ENCODE measurements around the gene CIAPIN1.

Gene CIAPIN1

GRCh38 chr16:57447186-57447962, at the start of gene CIAPIN1, which contains the start of gene COQ9:
CIAPIN1 (minus strand) TSS chr16:57447385; CDS start chr16:57440928, 6,457 bp downstream.
COQ9 (plus strand) TSS chr16:57447479; CDS start chr16:57447506, 27 bp downstream.
- peak; percentile 80 to 96 (median 92) for DNase-seq
- intact Hi-C loops (cut with DNase I) = no loop called here

DNA sequence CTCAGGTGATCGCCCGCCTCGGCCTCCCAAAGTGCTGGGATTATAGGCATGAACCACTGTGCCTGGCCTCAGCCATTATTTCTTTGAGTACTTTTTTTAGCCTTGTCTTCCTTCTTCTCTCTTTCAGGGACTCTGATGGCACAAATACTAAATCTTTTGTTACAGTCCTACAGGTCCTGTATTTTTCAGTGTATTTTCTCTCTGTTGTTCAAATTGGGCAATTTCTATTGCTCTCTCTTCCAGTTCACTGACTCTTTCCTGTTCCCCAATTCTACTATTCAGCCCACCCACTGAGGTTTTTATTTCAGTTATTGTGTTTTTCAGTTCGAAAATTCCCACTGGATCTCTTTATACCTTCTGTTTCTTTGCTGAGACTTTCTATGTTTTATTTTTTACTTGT, 46.6 kb upstream of the CIAPIN1 start:
- DNase-seq = no peak
- intact Hi-C loops (cut with DNase I) = no loop called here

GRCh38 chr16:57489229-57489628, 42.0 kb upstream of the CIAPIN1 start:
- DNase-seq = no peak
- intact Hi-C loops (cut with DNase I) = no loop called here

GRCh38 chr16:57486858-57487834, 40.0 kb upstream of the CIAPIN1 start:
- intact Hi-C loops (cut with DNase I) = no loop called here
- DNase-seq = no peak

DNA sequence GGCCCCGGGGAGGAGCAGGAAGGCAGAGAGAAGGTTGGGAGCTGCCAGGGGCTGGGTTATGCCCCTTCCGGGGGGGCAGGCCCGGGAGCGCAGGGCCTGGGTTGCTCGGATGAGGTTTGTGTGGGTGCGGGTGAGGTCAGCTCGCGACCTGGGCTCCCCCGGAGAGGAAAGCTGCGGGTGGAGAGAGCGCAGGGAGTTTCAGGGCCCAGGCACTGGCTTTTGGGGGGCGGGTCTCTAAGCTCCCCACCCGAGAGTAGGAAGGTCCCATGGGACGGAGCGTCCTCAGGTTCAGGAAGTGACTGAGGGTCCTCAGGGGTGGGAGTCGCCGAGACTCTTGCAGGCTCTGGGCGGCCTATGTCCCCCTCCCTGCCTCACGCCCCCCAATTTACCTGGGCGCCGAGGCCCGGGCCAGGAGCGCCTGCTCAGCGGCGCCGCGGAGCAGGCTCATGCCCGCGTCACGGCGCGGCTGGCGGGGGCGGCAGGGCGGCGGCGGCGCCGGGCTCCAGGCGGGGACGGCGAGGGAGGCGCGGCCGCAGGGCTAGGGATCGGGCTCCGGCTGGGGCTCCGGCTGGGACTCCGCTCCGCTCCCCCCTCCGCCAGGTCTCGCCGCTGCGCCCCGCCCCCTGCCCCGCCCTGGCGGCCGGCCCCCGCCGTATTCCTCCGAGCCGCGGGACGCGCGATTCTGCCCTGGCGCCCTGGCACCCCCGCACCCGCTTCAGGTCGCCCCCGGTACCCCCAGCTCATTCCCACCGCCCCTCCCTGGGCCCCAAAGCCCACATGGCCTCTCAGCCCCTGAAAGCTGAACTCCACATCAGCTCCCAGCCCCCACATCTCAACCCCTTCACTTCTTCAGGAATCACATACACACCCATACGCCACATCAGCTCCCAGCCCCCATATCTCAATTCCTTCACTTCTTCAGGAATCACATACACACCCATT, 39.0 kb upstream of the CIAPIN1 start, which contains the start of gene DOK4:
Gene DOK4, minus strand, starts transcription at position 578 of the 942 bp plus-strand sequence. CDS start 6,986 bp downstream, outside the sequence.
- peak; percentile 22 to 93 (median 83) for DNase-seq

GRCh38 chr16:57485091-57485915, 38.1 kb upstream of the CIAPIN1 start:
- intact Hi-C loops (cut with DNase I) = no loop called here
- peak in 1 of 42 donors; percentile 14 for DNase-seq

More for the DNA sequence above, 39.0 kb upstream of the CIAPIN1 start, which contains the start of gene DOK4:
- intact Hi-C loops (cut with DNase I) = no loop called here

GRCh38 chr16:57484515-57485005, 37.4 kb upstream of the CIAPIN1 start:
- no peak for DNase-seq
- intact Hi-C loops (cut with DNase I) = no loop called here

DNA sequence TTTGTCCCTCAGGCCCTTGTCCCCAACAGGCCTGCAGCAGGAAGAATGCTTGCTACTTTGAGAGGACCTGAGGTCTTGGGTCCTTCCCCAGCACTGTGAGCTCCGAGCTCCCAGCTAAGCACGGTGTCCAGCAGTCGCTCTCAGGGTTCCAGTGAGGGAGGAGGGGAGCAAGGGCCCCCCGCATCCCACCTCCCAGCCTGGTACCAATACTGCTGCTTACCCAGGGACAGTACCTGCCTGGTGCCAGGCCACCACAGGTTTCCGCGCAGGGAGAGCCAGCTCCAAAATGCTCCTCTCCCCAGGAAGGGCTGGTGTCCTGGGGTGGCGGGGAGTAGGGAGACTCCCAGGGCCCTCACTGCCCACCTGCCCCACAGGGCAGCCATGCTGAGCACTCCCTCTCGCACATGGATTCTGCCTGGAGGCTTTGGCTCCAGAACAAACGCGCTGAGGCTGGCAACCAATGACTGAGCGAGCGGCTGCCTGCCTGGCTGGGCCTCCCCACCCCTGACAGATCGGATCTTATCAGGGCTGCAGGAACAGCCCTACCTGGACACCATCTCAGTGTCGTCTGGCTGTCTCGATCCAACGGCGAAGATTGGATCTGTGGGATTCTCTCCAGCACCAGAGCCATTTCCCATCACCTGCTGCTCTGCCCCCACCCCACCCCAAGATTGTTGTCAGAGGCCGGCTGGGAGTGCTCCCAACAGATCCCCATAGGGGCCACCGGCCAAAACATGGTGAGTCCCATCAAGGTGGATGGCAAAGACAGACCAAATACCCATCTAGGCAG, 36.7 kb upstream of the CIAPIN1 start:
- intact Hi-C loops (cut with DNase I) = no loop called here
- peak in 1 of 42 donors; percentile 13 for DNase-seq

DNA sequence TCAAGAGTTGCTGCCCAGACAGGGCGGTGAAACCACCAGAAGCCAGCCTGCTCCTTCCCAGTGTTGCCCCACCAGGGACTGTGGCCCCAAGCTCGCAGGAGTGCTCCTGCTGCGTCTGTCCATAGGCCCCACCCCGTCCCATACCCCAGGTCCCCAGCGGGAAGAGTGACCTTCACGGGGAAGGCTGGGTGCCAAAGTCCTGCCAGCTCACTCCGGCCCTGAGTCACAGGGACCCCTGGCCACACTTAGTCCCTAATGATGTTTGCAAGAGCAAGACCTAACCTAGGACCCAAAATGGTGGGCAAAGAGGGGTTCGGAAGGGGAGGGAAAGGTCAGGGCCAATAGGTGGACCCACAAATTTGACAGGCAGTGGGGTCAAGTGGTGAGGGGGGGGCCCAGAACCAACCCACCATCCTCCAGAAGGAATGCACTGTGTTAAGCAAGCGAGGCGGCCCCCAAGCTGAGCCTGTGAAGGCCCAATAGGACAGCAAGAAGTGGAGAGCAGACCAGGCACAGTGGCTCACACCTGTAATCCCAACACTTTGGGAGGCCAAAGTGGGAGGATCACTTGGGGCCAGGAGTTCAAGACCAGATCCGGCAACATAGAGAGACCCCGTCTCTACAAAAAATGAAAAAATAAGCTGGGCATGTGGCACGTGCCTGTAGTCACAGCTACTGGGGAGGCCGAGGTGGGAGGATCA, 35.8 kb upstream of the CIAPIN1 start:
- peak in 1 of 42 donors; percentile 3 for DNase-seq
- intact Hi-C loops (cut with DNase I) = no loop called here

- DNase-seq = peak in 1 of 42 donors; percentile 9
- intact Hi-C loops (cut with DNase I) = no loop called here
Measured at GRCh38 chr16:57481421-57481820, 34.2 kb upstream of the CIAPIN1 start.

GRCh38 chr16:57480754-57481230, 33.6 kb upstream of the CIAPIN1 start:
- no peak for DNase-seq
- intact Hi-C loops (cut with DNase I) = no loop called here

- intact Hi-C loops (cut with DNase I) = no loop called here
- no peak for DNase-seq
Measured at GRCh38 chr16:57479976-57480753, 33.0 kb upstream of the CIAPIN1 start.

DNA sequence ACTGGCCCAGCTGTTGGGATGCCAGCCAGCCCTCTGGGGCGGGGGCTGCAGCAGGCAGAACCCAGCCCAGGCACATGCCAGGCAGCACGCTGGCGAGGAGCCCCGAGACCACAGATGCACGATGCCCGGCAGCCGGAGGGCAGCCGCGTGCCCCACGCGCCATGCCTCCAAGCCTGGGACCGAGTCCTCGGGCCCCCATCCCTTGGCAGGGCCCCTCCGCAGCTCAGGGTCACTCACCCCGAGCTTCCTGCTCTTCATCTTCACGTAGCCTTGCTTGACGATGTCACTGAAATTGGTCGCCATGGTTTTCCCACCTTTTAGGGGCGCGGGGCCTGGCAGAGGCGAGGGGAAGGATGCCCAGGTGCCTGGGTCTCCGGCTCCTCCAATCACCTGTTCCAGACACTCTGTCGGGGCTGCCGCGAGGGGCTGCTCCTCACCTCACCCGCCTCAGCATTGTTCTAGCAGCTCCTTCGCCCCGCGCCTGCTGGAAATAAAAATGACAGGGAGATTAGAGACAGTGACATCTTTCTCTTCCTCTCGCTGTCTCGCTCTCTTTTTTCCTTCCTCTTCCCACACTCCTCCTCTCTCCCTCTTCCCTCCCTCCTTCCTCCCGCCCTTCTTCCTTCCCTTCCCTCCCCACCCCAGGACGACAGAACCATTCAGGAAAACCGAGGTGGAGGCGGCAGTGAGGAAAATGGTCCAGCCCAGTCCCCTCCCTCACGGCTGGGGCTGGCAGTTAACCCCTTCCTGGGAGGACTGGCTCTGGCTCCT, 32.2 kb upstream of the CIAPIN1 start:
- intact Hi-C loops (cut with DNase I) = no loop called here
- peak; percentile 38 to 79 (median 60) for DNase-seq
